ENCODE data around the gene KIAA0513.
A peak's percentile ranks its signal among the peaks of the same experiment; 100 is the strongest.
"Not testable (repeated sequence)": the region's sequence is repeated elsewhere in the genome, so short reads cannot be mapped to it uniquely, and the experiment has no call there.

Gene KIAA0513

DNA sequence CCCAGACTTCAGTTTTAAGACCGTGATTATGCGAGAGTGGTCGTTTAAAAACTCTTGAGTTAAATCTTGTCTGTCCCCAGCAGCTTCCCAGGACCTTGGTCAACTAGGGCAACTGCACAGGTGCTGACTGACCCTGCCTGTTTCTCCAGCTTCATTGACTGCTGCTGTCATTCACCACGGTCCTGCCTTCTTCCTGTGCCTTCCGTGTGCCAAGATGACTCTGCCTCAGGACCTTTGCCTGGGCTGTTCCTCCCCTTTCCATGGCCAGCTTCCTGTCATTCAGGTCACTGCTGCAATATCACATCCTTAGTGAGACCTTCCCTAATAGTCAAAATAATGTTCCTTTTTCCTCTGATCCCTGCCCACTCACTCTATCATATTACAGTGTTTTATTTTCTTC is 3.9 kb downstream of the KIAA0513 start:
- no peak for DNase-seq

DNA sequence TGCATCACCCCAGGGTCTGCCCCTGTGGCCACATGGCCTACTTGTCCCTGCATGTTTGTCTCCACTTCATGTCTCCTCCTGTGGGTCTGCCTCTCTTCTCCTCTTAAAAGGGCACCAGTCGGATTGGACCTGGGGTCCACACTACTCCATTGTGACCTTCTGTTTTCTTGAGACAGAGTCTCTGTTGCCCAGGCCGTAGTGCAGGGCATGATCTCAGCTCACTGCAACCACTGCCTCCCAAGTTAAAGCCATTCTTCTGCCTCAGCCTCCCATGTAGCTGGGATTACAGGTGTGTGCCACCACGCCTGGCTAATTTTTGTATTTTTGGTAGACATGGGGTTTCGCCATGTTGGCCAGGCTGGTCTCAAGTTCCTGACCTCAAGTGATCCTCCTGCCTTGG is 4.6 kb downstream of the KIAA0513 start:
- DNase-seq, result not testable (repeated sequence)

DNA sequence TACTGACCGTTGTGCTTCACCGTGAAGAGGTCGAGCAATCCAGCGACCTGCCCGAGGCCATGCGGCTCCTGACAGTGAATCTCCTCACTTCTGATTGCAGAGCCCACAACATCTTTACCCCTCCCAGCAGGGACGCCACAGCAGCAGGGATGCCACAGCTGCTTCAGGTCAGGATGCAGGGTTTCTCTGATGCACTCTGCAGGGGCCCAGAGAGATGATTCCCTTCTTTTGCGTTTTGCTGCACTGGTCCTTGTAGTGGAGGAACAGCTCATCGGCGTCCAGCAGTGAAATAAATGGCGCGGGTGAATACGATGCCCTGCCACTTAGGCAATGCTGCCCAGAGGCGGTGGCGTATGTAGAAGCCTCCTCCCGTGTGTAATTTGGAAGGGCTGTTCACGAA is 5.6 kb downstream of the KIAA0513 start:
- no peak for DNase-seq

DNA sequence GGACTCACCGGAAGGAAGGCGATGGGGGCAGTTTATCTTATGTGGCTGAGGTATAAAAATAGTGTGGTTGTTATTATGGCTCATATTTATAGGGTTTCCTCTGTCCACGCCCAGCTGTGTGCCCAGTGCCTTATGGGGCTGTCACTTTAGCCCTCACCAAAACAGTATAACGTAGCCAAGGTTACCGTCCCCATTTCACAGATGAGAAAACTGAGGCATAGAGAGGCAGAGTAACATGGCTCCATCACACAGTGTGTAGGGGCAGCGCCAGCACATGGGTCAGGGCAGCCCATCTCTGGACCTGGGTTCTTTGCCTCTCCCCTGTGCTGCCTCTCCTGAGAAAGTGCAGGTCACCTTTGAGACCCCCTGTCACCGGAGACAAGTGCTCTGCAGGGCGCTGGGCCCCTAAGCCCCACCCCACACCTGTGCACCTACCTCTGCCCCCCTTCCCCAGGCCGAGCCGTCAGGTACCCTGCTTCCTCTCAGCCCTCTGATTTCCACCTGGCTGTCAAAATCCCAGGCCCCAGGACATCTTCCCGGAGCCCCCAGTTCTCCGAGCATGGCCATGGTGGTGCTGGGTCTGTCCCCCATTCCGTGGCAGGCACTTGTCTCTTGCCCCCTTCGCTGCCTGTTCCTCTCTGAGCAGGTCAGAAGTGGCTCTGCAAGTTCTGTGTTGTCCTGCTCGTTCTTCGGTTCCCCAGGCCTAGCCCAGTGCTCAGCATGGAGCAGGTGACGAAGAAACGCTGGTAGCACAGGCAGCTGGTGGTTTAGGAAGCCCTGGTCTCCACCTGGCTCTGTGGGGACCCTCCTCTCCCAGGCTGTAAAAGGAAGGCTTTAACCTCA is 7.2 kb downstream of the KIAA0513 start:
- no peak for DNase-seq

DNA sequence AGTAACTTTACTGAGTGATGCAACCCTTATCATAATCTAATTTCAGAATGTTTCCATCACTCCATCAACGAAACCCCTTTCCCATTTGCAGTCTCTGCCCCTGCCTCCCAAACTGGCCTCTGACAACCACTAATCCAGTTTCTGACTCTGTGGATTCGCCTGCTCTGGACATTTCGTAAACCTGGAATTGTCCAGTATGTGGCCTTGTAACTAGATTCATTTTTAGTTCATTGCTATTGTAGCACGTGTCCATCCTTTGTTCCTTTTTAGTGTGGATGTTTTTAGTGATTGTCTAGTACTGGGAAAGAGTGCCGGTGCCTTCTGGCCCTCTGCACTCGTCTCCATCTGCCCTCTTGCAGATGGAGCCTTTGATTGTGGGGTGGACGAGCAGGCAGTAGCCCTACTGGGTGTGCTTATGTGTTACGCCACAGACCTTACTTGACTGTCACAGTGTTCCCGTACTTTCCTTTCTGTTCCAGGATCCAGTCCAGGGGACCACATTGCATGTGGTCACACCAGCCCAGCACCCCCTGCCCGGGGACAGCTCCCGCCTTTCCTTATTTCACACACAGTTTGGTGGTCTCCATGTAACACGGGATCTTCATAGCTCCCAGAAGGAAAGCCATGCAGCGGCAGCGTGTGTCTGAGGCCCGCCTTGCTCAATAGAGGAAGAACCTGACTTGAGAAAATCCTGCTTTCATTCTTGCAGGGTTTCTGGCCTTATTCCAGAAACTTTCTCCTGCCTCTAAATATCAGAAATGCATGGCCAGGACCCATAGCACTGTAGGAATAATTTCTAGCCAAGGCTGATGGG is 8.8 kb downstream of the KIAA0513 start:
- DNase-seq, result no peak

DNA sequence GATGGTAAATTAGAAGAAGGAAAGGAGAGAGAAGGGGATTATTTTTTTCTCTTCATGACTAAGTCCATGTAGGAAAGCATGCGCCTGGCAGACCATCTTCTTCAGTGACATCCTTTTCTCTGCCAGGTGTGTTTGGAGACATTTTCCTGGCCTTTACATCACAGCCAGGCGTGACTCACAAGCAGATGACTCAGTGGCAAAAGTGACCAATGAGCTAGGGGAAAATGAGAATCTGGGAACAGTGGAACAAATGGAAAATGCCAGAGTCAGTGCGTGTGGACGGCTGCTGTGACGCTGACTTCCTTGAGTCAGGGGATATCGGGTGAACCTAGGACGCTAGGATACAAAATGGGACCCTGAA is 9.4 kb downstream of the KIAA0513 start:
- no peak for DNase-seq

DNA sequence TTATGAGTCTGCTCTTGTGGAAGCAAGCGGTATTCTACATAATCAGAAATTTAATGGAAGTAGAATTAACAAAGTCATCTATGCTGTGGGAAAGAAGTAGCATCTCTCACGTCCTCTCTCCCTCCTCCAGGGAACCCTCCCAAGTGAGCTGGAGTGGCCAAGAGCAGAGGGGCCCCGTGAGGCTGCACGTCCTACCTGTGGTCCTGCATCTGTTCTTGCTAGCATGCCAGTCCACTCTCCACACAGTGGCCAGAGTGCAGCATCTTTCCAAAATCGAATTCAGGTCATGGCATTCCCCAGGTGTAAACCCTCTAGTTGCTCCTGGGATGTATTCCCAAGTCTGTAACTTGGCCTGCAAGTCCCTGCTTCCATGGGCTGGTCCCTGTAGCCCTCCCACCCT is 10.1 kb downstream of the KIAA0513 start:
- DNase-seq, result no peak

DNA sequence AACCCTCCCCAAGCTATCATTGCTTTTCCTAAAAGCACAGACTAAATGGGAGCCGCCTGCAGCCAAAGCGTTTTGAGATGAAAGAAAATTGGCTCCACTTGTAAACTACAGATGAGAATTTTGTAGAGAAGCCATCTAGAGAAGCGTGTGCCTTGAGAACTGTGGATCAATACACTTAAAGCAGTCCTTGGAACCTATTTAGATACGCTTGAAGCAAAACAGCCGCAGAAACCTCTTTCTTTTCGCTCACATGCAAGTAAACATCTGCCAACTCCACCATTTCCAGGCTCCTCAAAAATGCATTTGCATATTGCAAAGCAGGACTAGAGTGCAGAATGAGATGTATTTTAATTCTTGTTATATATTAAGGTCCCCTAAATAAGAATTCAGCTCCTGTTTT is 13.1 kb downstream of the KIAA0513 start:
- DNase-seq, result no peak

DNA sequence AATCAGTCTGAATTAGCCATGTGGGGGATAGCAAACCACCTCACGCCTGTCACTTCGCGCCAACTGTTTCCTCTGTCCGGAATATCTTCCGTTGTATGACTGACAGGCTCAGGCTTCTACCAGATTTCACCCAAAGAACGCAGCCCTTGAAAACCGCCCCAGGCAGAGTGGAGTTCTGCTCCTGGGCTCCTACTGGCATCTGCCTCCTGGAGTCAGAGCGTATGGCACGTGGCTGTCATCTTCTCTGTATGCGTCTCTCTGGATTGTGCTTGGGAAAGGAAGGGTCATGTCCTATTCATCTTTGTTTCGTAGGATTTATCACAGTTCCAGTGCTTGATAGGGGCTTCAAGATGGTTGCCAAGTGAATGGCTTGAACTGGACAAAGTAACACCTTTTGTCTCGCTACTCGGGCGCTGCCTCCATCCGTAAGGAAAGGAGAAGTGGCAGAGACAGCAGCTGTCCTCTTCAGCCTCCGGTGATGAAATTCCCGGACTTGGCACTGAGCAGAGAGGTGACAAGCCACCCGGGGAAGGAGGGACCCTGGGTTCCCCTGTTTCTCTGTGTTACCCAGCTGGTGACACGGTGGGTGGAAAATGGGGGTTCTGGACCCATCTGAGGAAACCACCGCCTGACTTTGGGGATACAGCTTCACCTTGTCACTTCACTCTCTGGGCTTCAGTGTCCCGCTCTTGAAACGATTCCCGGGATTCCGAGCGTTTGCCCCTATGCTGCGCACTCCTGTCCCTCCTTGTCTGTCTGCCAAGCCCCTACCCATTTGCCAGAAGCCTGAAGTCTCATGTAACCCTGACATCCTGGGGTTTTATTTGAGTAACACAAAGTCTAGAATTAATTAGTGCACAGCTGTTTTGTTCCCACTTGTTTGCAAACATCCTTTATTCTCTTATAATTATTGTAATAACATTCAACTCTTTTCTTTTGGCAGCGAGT is 13.9 kb downstream of the KIAA0513 start:
- DNase-seq, result no peak

DNA sequence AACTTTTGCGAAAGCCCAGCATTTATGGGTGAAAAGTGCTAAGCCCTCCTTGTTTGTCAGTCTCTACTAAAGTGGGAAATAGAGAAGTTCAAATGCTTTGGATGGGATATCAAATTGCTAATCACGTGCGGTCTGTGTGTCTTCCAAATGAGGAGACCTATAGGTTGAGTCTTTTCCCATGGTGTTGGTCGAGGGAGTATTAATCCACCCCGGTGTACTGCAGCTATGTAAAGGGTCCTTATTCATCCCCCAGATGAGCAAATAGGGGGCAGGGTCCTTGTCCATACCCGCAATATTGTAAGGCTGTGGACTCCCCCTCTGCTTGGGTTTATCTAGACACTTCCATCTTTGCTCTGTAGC is 14.6 kb downstream of the KIAA0513 start:
- DNase-seq, result no peak

DNA sequence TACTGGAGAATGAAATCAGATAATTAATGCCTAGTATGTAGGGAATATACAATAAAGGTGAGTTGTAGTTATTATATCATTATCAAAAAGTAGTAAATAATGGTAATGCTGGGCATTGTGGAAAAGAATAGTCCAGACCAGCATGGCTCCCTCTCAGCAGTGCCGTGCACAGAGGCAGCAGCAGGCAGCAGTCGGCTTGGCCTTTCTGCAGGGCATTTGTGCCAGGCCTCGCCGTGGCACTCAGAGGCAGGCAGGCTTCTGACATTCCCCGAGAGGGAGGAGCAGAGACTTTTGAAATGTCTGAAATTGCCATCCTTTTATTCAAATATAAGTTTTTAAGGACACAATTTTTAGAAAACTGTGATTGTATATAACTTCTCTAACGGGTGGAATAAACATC is 15.0 kb downstream of the KIAA0513 start:
- DNase-seq, result no peak

DNA sequence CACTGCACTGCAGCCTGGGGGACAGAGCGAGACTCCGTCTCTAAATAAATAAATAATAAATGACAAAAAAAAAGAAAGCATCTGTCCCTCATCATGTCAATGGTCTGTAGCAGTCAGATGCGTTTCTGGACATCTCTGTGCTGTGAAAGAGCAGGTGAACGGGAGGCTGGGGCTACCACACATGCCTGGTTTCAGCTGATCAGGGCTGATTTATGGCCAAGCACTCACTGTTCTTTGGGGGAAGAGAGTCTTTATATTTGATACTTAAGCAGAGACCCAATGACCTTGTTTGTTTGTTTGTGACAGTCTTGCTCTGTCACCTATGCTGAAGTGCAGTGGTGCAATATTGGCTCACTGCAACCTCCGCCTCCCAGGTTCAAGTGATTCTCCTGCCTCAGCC is 17.5 kb downstream of the KIAA0513 start:
- no peak for DNase-seq

DNA sequence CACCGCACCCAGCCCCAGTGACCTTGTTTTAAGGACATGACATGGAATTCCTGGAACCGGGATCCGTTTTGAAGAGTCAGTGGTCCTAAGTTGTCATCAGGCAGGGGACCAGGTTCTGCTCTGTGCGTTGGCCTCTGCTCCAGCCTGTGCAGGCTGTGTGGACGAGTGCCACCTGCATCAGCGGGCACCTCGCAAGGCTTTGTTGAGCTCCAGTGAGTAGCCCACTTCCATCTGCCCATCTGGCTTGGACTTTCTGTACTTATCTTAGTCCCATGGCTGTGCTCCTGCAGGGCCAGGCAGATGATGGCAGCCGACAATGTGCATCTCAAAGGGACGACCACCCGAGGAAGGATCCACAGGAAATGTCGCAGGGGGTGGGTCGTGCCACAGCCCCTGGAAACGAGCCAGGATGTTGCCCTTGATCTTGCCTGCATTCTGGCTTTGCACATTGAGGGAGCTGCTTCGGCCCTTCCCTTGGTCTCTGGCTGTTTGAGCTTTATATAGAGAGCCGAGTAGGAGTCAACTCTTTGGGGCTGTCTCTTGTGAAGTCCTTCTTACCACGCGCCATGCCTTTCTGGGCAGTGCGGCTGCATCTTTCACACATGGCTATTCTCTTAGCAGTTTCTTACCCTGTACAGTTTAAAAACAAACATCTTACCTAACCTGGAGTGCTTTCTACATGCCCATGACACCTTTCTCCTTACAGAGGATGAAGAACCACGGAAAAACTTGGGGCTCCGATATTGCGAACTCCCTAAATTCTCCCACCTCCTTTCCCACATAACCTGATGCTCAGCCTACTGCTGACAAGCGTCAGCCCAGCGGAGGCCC is 18.3 kb downstream of the KIAA0513 start:
- no peak for DNase-seq

DNA sequence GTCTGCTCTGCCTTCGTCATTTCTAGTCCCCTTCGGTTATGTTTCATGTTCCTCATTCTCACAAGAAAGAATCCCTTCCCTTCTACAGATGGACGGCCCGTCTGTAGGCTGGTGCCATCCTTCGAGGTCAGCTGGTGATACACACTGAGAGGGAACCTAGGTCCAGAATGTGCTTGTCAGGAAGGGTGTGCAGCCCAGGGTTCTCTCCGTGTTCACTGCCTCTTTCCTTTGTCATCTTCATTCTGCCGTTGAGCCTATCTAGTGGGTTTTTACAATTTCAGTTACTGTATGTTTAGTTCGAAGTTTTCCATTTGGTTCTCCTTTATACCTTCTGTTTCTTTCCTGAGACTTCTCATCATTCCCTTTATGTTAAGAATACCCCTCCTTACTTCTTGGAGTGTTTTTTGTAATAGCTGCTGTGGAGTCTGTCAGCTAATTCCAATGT is 18.9 kb downstream of the KIAA0513 start:
- no peak for DNase-seq

DNA sequence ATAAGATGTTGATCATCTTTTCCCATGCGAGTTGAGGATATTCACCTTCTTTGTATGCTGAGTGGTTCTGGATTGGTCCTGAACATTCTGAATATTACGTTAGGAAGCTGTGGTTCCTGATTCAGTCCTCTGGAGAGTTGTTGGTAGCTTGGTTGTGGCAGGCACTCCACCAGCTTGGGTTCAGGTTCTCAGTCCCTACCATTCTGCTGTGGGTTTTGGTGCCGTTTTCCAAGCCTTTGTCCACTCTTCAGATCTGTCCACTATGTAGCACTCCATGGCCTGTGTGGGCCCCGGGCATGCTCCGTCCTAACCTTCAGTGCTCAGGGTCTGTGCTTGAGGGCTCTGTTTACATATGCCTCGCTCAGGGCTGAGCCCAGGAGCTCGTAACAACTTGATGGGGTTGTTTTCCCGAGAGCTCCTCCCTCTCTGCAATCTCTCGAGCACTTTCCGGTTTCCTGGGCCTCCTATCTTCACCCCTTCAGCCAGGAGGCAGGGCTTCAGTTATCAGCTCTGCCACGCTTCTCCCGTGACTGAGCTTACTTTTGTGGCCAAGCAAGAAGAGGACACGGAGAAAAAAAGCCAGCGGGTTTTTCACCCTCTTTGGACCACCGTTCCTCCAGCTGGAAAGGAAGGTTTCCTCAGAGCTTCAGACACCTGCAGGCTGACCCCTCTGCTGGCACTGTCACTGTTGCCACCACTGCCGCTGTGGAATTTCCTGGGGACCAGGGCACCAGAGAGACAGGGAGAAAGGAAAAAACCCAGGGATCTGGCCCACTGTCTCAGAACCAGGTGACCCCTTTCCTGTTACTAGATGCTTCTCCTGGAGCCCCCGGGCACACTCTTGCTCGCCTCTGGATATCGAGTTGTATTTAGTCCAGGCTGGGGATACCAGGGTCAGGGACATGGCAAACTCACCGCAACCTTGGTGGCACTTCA is 19.6 kb downstream of the KIAA0513 start:
- peak; percentile 96 for DNase-seq

DNA sequence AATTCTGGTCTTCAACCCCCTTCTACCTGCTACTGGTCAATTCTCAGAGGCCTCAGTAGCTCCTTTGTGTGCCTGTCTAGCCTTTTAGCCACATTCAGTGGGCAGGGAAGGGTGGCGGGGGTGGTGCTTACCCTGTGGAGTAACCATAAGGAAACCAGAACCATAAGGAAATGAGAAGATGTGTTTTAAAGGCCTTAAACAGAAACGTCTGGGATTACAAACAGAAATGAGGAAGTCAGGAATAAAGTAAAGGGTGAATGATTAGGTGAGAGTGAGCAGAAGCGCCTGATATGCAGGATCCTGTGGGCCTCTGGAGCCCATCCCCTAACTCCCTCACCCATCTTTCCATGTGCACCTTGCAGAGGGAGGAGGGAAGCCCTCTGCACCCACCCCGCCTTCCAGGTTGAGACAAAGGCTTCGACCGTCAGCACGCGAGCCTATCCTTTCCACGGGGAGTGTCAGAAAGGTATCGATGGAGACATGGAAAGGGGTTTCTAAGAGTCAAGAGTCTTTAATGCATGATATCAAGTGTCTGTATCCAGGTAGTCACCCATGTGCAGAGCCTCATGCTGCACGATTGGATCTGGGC is 20.4 kb downstream of the KIAA0513 start:
- no peak for DNase-seq

DNA sequence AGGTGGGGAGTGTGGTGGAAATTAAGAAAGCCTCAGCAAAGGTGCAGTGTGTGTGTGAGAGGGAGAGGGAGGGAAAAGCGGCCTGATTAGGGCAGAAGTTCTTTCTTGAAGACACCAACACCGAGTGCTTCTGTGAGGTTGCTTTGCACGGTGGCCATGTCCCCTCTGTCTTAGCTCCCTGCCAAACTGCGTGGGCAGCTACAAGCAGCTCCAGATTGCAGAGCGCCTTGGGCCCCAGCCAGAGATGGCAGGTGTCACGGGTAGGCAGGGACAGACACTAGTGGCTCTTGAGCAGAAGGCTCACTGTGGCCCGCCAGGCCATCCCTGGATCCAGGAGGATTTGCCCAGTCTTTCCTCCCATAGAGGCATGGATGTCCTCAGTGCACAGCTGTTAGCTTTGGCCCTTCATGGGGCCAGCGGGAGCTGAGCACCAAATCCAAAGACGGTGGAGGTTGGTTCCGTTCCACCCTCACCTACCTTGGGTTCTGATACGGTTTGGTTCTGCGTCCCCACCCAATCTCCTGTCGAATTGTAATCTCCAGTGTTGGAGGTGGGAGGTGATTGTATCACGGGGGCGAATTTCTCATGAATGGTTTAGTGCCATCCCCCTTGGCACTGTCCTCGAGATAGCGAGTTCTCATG is 21.4 kb downstream of the KIAA0513 start:
- DNase-seq, result peak; percentile 42

DNA sequence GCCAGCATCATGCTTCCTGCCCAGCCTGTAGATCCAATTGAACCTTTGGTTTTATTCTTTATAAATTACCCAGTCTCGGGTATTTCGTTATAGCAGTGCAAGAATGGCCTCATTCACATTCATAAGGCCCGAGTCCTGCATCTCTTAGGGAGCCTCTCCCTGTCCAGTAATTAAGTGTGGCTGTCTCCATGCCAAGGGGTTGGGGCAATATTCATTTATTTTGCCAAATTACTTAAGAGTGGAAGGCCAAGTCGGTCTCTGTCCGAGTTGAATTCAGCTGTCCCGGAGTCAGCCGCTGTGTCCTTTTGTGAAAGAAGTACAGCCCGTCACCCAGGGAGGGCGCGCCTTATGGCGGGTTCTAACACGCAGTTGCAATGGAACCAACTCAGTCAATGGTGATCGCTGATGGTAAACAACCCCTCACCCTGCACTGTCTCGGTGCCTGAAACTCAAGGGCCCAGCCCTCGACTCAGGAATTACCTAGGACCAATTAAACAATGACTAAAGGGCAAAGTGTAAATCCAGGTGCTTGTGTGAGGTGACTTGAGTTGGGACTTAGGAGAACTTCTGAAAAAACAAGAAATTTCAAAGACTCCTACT is 22.2 kb downstream of the KIAA0513 start:
- DNase-seq, result no peak

DNA sequence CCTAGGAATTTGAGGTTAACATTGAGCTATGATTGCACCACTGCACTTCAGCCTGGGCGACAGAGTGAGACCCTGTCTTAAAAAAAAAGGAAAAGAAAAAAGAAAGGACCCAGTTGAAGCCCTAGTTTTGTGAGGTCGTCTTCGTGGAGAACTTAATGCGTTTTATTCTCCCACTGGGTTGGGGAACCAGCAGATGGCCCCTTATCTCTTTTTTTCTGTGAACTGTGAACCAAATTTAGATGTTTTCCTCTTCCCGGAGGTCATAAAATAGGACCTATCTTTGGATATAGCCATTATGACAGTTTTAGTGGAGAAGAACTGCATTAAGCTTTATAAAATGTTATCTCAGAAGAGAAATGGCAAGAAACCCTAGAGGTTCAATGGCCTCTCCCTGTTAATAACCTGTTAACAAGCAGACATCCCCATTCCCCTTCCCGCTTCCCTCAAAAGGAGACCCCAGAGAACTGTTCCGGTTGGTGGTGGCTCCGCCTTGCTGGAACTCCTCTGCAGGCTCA is 23.5 kb downstream of the KIAA0513 start:
- DNase-seq, result no peak

Measured in hematopoietic multipotent progenitor cell treated with erythropoietin and hydrocortisone succinate and interleukin-3 and kit ligand, for 8 days (in vitro differentiated cells).